HG02852 (cell line): ENCODE data around the gene ABHD10.
A peak's percentile ranks its signal among the peaks of the same experiment; 100 is the strongest.

Source experiments
- ATAC-seq: cut with Tn5 transposase; IDR thresholded peaks from one replicate; pipeline ENCODE4 v1.9.1; 2021; ENCODE audit warnings: mild to moderate bottlenecking, moderate library complexity; ENCODE audit not compliant: unreplicated experiment

The ABHD10 gene

DNA sequence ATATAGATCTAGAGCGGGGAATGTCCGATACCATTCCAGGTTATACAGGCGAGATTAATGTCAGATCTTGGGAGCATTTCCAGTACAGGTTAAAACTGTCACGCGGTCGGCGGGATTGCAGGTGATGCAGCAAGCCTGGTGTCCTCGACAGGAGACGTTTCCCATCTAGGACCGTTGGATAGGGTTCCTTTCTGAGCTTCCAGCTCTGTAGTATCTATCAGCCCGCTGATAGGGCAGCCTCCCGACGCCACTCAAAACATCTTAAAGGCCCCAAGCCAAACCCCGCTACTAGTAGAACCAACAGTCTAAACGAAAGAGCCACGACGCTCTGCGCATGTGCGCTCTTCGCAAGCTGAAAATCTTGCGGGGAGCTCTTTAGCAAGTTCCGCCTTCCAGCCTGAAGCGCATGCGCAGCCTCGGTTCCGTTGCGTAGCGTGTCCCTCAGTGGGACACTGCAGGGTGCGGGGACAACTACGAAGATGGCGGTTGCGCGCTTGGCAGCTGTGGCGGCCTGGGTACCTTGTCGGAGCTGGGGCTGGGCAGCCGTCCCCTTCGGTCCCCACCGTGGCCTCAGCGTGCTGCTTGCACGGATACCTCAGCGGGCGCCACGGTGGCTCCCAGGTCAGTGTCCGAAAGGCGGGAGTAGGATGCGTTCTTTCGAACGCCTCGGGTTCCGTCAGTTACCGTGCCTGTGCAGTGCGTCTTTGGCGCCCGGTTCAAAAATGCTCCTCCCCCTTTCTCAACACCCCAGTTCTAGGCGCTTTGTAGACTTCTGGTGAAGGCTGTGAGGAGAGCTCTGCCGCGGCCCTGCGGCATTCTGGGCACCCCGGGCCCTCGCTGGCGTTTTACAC, at the start of gene ABHD10:
ABHD10 (plus strand) TSS at position 444 of the 851 bp plus-strand sequence; CDS start at position 480, 36 bp downstream.
- peak; percentile 94 for ATAC-seq

DNA sequence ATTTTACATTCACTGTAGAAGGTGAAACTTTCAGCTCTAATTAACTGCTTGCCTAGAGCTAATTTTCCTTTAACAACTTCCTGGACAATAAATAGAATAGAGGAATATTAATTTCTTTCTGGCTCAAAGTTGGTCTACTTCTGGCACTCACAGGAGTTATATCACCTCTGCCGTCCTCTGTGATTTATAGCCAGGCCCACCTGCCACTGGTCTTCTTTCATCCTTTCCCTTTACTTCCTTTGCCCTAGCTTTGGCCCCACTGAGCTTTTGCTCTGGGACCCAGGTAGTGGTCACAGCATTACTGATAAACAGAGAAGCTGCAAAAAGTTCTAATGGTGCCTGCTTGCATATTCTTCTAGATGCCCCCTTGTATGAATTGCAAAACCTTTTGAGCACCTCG, 49.3 kb upstream of the ABHD10 start:
- ATAC-seq, result no peak

DNA sequence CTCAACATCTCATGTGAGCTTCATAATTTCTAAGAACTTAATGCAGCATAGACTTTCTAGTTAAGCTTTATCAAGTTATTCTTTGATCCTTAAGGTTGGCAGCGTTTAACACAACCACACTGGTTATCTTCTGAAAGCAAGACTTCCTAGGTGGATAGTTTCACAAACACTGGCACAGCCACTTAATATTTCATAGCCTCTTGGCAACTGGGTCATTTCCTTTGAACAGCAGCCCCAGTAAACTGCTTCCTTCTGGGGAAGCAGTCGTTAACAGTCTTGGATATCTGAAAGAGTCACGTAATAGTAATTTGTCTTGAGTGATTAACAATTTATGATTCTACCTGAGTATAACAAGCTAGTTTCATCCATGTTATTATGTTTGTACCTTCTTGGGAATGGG, 45.9 kb upstream of the ABHD10 start:
- no peak for ATAC-seq

DNA sequence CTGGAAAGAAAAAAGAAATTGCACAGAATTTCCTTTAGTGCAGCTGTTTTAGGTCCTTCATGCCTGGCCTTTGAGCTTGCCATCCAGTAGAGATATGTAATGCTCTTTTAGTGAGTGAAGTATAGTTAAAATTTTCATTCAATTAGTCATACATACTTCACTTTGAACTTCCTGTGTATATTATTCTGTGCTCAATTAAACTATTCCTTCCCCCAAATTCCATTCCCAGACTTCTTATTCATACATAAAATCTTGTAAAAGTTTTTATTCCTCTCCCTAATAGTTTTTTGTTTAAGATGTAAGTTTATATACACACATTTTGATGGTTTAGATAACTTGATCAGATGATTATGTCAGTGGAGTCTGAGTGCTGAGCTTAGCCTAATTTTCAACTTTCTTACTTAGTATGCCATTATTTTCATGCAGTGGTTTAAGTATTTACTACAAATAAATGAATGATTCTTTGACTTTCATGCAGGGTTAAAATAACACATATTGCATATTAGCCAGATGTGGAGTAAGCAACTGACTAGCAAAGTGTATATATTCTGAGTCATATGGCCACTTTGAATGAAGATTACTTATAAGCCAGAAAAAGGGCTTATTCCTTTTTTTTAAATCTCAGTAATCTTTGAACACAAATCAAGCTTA, 42.5 kb upstream of the ABHD10 start:
- ATAC-seq, result no peak

DNA sequence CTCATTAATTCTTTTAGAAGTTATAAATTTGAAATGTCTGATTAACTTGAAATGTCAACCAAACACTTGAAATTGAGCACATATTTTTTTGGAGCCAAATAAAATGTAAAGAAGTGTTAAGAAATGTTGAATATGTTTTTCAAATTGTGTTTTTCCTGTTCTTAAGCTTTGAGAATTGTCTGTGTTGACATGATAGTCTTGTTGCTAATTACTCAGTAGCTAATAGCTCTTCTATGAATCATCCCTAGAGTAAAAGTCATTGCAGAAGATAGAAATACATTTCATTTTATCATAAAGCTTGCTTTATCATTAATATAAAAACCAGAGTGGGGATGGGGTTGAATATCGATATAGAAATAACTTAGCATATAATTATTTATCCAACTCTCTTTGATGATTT, 41.9 kb upstream of the ABHD10 start:
- ATAC-seq, result no peak

DNA sequence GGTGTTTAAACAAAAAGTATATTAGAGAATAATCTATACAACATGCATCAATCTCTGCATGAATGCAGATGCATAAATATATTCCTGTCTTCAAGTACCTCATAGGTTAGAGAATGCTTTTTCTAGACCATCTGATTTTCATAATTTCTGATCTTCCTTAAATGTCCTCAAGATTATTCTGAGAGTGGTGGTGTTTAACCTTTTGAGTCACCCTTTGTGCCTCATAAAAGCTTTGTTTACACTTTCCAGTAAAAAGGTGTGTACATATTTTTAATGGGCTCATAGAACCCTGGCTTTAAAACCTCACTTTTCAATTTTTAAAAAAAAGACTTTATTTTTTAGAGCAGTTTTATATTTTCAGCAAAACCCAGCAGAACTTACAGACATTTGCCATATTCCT, 41.0 kb upstream of the ABHD10 start:
- ATAC-seq, result no peak

DNA sequence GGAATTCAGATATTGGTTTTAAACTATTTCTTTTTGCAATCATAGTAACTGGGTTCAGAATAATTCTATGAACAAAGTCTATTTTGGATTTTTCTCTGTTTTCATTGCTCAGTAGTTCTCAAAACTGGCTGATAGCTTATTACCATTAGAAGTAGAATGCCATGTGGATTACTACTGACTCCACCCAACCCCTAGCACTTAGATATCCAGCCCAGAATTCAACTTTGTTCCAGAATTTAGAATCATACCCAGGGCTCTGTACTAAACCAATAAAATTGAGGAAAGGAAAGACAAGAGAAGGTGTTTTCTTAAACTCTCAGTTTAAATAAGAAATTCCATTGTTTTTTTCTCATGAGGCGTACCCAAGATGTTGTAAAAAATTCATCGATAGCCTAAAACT, 39.0 kb upstream of the ABHD10 start:
- no peak for ATAC-seq

DNA sequence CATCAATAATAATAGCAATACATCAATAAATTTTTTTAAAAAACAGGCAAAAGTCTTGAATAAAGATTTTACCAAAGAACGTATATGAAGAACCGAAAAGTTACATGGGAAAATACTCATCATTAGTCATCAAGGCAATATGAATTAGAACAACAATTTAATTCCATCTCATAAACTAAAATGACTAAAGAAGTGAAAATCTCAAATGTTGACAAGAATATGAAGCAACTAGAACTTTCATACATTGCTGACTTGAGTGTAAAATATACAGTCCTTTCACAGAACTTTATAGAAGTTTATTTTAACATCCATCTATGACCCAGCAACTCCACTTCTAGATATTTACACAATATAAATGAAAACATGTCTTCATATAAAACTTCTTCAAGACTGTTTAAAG, 35.3 kb upstream of the ABHD10 start:
- no peak for ATAC-seq

DNA sequence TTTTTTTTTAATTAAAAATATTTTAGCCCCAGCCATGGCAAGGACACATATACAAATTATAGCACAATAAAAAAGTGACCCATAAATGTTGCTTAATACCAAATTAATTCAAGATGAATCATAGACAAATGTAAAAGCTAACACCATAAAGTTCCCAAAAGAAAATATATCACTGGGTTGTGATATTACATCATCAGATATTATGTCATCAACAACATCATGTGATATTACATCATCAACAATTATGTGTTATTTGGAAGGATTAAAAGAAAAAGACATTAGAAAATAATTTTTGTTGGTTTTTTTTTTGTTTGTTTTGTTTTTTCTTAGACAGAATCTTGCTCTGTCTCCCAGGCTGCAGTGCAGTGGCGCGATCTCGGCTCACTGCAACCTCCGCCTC, 34.5 kb upstream of the ABHD10 start:
- no peak for ATAC-seq

DNA sequence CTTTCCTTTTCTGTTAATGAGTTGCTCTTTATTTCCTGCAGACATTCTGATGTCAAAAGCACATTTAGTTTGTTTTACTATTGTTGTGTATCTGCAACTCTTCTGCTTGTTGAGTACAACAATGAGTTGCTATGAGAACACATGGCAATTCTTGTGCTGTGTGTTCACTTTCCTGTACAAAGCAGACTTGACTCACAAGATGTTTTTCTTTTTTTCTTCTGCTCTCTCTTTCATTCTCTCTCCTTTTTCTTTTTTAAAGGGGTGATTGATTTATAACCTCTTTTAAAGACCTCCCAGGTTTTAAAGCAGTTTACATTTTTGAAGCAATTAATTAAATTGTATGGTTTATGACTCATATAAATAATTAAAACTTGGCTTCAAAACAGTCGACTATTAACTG, 31.6 kb upstream of the ABHD10 start:
- ATAC-seq, result no peak

DNA sequence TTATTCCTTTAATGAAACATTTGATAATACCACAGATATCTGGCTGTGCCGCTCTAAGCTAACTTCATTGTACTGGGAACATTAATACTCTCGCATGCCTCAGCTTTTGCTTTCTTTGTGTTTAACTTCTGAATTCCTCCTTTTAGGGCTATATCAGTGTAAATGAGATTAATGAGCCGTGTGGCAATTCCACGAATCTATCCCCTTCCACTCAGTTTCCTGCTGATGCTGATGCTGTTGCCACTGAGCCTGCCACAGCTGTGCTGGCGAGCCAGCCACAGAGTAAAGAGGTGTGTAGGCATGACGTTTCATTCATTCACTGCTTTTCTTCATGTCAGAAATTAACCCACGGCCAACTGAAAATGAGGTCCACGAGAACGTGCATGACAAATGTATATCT, 30.0 kb upstream of the ABHD10 start:
- ATAC-seq, result no peak

DNA sequence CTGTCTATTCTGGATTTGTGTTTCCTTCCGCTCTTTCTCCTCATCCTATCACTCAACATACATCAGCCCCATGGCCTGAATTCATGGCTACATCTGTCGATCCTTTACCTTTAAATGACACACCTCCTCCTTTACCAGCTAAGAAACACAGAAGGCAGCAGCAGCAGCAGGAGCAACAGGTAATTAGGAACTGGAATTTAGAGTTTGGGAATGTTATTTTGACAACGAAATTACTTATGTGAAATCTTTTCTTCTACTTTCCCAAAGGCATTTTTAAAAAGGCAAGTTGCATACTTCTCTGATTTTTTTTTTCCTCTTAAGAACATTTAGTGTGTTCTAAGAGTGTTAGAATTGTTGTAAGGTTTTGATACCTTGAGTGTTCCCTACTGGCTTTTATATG, 29.1 kb upstream of the ABHD10 start:
- ATAC-seq, result no peak

DNA sequence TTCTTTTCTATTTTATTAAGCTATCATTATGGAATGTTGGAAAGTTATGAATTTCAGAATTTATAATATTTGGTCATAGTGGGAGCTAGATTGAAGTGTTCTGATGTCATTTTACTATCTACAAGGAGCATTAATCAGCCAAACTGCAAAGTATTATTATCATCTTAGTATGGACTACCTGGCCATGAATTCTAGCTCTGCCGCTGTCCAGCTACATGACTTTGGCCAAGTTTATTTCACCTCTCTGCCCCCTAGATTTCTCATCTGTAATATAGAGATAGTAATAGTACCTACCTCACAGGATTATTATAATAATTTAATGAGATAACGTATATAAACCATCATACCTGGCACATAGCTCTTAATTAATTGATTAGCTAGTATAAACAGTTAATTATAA, 27.8 kb upstream of the ABHD10 start:
- no peak for ATAC-seq

DNA sequence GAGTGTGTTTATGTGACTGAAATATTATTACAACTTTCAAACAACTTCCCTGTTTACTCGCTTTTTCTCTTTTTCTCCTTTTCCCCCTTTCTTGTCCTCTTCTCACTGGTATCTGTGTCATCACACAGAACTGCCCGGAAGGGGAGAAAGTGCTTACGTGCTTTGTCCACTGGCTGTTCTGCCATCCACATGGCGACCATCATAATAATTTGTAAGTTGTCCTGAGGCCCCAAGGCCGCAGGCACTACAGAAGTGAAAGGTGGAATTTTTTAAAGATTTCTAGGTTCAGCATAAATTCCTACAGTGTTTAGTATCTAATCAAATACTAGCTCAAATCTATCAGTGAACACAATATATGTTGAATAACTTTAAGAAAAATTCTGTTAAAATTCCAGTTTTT, 26.7 kb upstream of the ABHD10 start:
- ATAC-seq, result no peak

DNA sequence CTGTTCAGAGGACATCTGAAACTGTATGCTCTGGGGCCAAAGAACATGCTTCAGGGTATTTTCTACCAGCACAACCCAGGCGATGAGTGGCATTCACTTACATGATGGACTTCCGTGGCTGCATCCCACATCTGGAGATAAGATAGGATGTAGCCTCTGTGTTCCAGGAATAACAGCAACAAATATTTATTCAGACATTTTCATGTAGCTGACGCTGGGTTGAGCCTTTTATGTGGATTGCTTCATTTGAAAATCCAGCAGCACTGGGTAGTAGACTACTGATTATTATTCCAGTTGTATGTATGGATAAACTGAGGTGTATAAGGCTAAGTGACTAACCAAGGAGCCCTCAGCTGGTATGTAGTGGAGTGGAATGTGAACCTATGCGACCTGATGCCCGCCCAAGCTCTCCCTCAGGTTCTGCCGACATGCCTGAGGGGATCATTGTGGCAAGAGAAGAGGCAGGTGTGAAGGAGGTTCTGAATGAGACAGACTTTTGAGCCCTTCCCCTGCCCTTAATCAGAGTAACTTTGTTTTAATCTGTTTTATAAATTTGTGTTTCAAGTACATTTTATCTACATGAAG, 25.9 kb upstream of the ABHD10 start:
- no peak for ATAC-seq

DNA sequence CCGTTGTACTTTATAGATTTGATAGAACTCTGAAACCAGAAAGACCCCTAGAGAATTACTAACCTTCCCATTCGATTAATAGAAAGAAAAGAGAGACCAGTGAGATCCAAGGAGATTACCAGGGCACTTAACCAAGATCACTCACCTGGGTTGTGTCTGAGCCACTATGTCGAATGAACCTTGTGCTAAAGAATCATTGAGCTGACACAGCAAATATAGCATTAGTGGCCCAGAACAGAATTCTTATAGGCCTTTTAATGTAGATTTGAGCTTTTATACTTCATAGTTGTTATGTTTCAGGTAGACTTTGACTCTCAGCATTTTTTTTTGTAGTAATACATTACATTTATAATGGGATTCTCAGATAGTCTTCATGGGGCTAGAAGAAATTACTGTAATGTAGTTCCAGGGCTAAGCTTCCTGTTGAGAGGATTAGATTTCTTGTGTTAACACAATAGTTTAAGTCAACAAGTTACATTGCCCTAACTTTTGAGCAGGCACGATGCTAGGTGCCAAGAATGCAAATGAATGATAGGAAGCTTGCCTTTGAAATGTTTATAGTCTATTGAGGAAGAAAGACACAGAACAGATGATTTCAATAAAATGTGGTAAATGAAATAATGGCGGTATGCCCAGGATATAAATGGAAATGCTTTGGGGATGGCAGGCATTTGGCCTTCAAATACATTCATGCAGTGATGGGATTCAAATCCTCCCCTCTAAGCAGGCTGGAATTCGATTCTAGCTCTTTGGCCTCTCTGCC, 24.4 kb upstream of the ABHD10 start:
- no peak for ATAC-seq

DNA sequence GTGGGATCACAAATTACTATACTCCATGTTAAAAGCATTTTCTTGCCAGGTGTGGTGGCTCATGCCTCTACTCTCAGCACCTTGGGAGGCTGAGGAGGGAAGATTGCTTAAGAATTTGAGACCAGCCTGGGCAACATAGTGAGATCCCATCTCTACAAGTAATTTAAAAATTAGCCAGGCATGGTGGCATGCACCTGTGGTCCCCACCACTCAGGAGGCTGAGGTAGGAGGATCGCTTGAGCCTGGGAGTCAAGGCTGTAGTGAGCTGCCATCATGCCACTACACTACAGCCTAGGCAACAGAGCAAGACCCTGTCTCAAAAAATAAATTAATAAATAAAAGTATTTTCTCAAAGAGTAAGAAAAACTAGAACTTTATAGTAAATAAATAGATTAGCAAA, 22.9 kb upstream of the ABHD10 start:
- no peak for ATAC-seq

DNA sequence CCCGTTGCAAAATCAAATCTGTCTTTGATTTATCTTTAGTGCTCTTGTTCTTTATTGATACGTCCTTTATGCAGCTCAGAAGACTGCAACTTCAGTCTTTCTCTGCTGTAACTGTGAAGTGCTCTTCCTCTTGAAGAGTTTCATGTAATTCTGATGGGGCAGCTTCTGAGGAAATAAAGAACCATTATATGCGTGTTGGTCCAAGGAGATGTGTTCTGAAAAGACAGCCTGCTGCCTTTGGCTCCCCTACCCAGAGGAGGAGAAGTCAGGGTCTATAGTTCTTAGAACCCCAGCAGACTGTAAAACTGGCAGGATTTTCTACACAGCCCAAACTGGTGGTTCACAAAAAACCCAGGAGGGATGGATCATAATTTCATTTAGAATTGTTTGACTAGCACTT, 22.4 kb upstream of the ABHD10 start:
- no peak for ATAC-seq

DNA sequence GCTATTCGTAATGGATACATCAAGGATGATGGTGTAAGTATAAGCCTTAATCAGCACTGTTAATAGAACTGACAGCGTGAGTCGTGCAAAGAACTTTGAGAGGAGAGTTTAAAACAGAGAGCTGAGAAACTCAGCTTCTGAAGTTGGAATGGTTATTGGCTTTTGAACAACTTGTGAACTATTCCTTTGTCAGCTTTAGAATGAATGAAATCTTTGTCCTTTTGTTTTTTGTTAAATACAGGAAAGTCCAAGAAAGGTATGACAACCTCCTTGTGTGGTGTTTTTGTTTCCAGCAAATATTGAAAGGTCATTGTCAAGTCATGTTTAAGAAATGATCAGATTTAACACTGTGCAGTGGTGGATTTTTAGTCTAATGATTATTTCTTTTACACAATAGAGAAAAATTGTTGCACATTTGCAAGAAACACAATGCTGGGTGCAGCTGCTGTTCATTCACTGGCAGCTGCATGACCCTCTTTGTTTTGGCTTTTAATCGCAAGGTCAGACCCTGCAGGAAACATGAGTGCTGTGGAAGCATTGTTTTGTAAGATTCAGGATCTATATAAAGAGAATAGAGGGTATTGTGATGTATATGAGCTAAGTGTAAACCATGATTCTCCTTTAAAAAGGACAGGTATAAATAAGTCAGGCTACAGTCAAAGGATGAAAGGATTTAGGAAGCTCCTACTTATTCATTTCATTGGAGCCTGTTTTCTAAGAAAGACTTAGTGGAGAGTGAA, 21.7 kb upstream of the ABHD10 start:
- ATAC-seq, result no peak

DNA sequence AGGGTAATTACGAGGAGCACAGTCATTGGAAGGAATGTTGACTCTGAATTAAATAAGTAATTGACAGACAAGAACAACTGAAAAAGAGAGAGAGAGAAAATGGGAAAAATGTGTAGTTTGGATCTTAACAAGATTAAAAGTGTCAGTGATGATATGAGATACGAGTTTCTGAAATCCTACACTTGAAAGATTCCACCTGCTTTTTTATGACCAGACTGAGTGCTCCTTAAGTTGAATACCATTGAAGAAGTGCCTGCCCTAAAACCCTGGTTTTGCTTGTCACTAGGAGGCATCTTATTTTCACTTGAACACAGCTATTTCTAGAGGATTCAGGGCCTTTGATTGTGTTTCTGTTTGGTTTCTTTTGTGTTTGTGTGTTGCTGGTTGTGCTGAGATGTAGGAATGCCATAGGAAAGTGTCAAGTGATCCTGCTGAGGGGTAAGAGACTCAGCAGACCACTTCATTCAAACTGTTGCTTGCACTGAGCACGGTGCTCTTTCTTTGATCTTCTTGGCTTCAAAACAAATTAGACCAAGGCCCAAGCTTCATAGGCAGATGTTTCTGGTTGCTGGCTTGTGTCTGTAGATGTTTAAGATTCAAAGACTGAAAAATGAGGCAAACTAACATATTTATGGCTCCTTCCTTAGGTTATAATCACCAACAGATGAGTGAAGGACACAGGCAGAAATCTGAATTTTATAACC, 17.2 kb upstream of the ABHD10 start:
- no peak for ATAC-seq
